GM06990 (cell line): ENCODE data around the gene CNNM2.

ENCODE experiments used
- DNase-seq: peaks from one replicate; pipeline ENCODE4 v3.0.0-alpha.2; 2011; ENCODE audit not compliant: insufficient read length; ENCODE audit errors: extremely low read depth
- H3K27me3 ChIP-seq: replicated peaks from 2 replicates; pipeline ENCODE4 v1.6.0; 2011; ENCODE audit warnings: low read length; ENCODE audit not compliant: control insufficient read depth, insufficient read depth
- H3K36me3 ChIP-seq: 2 replicates; pipeline ENCODE4 v1.5.1; 2011; ENCODE audit warnings: low read length; ENCODE audit not compliant: control insufficient read depth, insufficient read depth
- H3K4me3 ChIP-seq: replicated peaks from 2 replicates; pipeline ENCODE4 v1.5.1; 2011; ENCODE audit warnings: low read depth, mild to moderate bottlenecking, control low read depth, low read length
- CTCF ChIP-seq: IDR thresholded peaks from 2 replicates; pipeline ENCODE4 v1.5.1; 2011; ENCODE audit warnings: low read length, control low read depth, mild to moderate bottlenecking, inconsistent platforms; ENCODE audit not compliant: insufficient read depth, poor library complexity, severe bottlenecking

Gene CNNM2

DNA sequence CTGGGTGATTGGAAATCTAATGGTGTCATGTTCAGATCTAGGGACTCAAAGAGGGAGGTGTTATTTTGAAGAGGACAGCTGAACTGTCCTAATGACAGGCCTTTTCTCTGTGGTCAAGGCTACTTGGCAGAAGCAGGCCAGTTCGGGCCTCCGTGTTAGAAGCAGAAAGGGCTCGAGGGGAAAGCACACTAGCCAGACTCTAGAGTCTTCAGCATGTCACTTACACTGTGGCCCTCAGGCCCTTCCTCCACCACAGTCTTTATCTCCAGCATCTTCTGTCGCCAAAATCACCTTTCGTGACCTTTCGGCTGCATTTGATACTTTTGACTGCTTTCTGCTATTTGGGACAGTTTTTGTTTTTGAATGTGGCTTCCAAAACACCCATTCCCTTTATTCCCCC, 123.3 kb downstream of the CNNM2 start:
- TF ChIP-seq CTCF = no peak
- H3K27me3 ChIP-seq = no peaks in the 10 kb centered on the region
- no peak overlapping the region for H3K4me3 ChIP-seq
- no peak for DNase-seq
- H3K36me3 ChIP-seq = no peaks in the 10 kb centered on the region

DNA sequence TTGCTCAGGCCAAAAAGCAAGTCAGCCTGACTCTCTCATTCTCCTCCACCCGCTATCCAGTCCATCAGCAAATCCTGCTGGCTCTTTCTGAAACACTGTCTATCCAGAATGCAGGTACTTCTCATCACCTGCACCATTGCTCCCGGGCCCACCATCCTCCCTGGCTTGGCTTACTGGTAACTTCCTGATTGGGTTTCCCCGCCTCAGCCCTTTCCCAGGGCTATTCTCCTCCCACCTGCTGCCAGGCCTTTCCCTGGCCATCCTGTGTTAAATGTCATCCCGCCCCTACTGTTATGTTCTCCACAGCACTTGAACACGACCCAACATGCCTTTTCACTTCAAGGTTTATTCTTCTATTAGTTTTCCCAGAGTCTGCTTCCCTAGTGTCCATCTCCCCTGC, 124.0 kb downstream of the CNNM2 start:
- no peak for TF ChIP-seq CTCF
- Histone ChIP-seq H3K36me3 (no peaks in the 10 kb centered on the region), H3K27me3 (no peaks in the 10 kb centered on the region), H3K4me3 (no peak overlapping the region)
- no peak for DNase-seq

DNA sequence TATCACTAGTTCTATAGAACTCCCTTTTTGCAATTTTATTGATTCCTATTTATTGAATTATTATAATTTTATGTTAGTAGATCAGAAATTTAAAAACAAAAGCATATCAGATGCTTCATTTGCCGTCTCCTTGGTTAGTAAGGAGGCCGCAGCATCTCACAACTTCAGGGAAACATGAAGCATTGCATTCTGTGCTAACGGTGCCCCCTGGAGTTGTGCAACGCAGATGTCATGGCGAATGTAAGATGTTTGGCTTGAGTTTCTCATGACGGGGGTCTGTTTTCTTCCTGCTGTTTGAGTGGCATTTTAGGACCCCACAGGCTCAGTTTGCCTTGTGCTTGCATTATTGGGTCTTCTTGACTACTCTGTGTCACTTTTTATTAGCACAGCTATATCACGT, 124.8 kb downstream of the CNNM2 start:
- H3K36me3 ChIP-seq = no peaks in the 10 kb centered on the region
- TF ChIP-seq CTCF = no peak

GRCh38 chr10:103044942-103045489, 126.9 kb downstream of the CNNM2 start:
- no peaks in the 10 kb centered on the region for H3K27me3 ChIP-seq
- TF ChIP-seq CTCF = no peak
- H3K36me3 ChIP-seq = no peaks in the 10 kb centered on the region
- no peak overlapping the region for H3K4me3 ChIP-seq
- DNase-seq = no peak

More for the DNA sequence above, 124.8 kb downstream of the CNNM2 start:
- Histone ChIP-seq H3K4me3 (no peak overlapping the region), H3K27me3 (no peaks in the 10 kb centered on the region)
- DNase-seq = no peak

DNA sequence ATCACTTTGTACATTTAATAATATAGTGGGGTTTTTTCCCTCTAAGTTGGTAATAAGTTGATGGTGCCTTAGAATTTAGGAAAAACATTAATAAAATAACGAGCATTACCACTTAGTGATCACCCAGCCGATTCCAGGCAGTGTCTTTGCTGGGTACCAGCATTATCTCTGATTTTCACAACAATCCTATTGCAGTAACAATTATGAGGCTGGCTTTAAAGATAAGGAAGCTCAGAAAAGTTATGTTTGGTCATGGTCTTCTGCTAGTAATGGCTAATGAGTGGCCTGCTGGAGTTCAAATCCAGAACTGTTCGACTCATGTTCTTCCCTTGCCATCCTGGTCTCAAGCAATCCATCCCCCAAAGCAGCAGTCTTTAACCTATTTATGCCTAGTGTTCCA, 127.9 kb downstream of the CNNM2 start:
- DNase-seq = no peak
- Histone ChIP-seq H3K4me3 (no peak overlapping the region), H3K27me3 (no peaks in the 10 kb centered on the region), H3K36me3 (no peaks in the 10 kb centered on the region)
- no peak for TF ChIP-seq CTCF

GRCh38 chr10:103047381-103047780, 129.3 kb downstream of the CNNM2 start:
- no peaks in the 10 kb centered on the region for H3K27me3 ChIP-seq
- no peak for DNase-seq
- no peak for TF ChIP-seq CTCF
- no peak overlapping the region for H3K4me3 ChIP-seq
- no peaks in the 10 kb centered on the region for H3K36me3 ChIP-seq
